Naive B cell (primary cell): ENCODE results near the gene FDPS. TPM values are rescaled to one million over a fixed set of nuclear protein-coding genes. Genes with fewer than 3 reads are reported as not detected.
"Not testable (repeated sequence)": the region's sequence is repeated elsewhere in the genome, so short reads cannot be mapped to it uniquely, and the experiment has no call there.

Source experiments
- ATAC-seq, 2 donors: fragments of 150-1000 bp; cut with Tn5 transposase; 2 replicates each; pipeline ENCODE4 v1.10.0; 2021; ENCODE audit warnings: low read depth in 2 of 2, mild to moderate bottlenecking in 2 of 2, moderate library complexity in 2 of 2
- DNase-seq: peaks from one replicate; pipeline ENCODE4 v3.0.0; 2022
- H3K27ac Mint-ChIP-seq, 6 donors: one replicate each; pipeline ENCODE4 v1.8.0; 2020 to 2022; ENCODE audit warnings: mild to moderate bottlenecking in 6 of 6, mixed read lengths in 6 of 6, moderate library complexity in 5 of 6, inconsistent platforms in 2 of 6
- H3K27me3 Mint-ChIP-seq, 3 donors: one replicate each; pipeline ENCODE4 v1.8.0; 2021 to 2022; ENCODE audit warnings: mixed read lengths in 3 of 3, mild to moderate bottlenecking in 1 of 3
- H3K36me3 Mint-ChIP-seq, 2 donors: one replicate each; pipeline ENCODE4 v1.8.0; 2020 to 2022; ENCODE audit warnings: mixed read lengths in 2 of 2, inconsistent platforms in 1 of 2, mild to moderate bottlenecking in 1 of 2
- H3K4me1 Mint-ChIP-seq, 3 donors: one replicate each; pipeline ENCODE4 v1.8.0; 2020 to 2022; ENCODE audit warnings: mixed read lengths in 3 of 3, inconsistent platforms in 1 of 3, mild to moderate bottlenecking in 1 of 3, moderate library complexity in 1 of 3
- H3K4me3 Mint-ChIP-seq, 8 donors: one replicate each; pipeline ENCODE4 v1.8.0; 2020 to 2022; ENCODE audit warnings: mild to moderate bottlenecking in 8 of 8, mixed read lengths in 8 of 8, moderate library complexity in 8 of 8, inconsistent platforms in 2 of 8
- H3K9me3 Mint-ChIP-seq, 7 donors: one replicate each; pipeline ENCODE4 v1.8.0; 2020 to 2022; ENCODE audit warnings: mixed read lengths in 7 of 7, mild to moderate bottlenecking in 5 of 7, inconsistent platforms in 2 of 7, moderate library complexity in 1 of 7
- polyA plus RNA-seq, 6 donors: library from polyadenylated mRNA; unstranded; fragments of 300-500 nt; fragmentation: Illumina TruSeq; gene quantifications; one replicate each; pipeline ENCODE4 v1.2.3, GENCODE V29; 2021; ENCODE audit warnings: low read depth in 6 of 6

FDPS gene
- polyA plus RNA-seq, 6 donors from 2014 or later: 99.4 to 187 (median 117) TPM

DNA sequence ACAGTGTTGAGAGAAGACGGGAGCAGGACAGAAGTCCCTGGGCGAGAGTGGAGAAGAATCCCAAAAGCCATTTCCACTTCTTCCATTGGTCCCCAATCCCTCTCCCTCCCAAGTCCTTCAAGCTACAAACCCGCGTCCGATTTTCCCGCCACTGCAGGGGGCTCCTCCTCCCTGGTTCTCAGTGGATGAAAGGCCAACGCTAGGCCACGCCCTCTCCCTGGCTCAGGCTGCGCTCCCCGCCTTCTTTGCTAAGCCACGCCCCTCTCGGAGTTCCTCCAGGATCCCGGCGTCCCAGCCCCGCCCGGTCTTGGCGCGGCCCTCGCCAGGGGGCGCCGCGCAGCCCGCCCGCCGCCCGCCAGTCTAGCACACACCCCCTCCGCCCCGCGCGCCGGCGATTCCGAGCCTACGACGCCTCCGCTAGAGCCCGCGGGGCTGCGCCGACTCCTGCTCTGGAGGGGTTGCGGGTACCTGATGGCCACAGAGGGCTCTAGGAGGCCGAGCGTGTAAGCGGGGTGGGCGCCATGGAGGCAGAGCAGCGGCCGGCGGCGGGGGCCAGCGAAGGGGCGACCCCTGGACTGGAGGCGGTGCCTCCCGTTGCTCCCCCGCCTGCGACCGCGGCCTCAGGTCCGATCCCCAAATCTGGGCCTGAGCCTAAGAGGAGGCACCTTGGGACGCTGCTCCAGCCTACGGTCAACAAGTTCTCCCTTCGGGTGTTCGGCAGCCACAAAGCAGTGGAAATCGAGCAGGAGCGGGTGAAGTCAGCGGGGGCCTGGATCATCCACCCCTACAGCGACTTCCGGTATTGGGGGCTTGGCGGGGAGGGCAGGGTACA is 31.4 kb upstream of the FDPS start, which contains the start of gene HCN3:
Gene HCN3, plus strand, starts transcription at position 394 of the 832 bp plus-strand sequence. Its CDS starts 128 bp downstream, at position 522.
- ATAC-seq (peak; percentile 45 to 52), DNase-seq (peak; percentile 83)
- no peaks in the 10 kb centered on the region for H3K27me3 Mint-ChIP-seq
- H3K27ac Mint-ChIP-seq: peak within 1 kb of the TSS in 3 of 6 donors; percentile 18 to 84 (median 37)
- peaks cover 32 to 39% (median 38%) of the 10 kb centered on the region in 3 donors for H3K4me1 Mint-ChIP-seq
- H3K9me3 Mint-ChIP-seq: no peaks in the 10 kb centered on the region
- H3K36me3 Mint-ChIP-seq: no peaks in the 10 kb centered on the region
- H3K4me3 Mint-ChIP-seq: peak within 1 kb of the TSS; percentile 64 to 90 (median 84)

DNA sequence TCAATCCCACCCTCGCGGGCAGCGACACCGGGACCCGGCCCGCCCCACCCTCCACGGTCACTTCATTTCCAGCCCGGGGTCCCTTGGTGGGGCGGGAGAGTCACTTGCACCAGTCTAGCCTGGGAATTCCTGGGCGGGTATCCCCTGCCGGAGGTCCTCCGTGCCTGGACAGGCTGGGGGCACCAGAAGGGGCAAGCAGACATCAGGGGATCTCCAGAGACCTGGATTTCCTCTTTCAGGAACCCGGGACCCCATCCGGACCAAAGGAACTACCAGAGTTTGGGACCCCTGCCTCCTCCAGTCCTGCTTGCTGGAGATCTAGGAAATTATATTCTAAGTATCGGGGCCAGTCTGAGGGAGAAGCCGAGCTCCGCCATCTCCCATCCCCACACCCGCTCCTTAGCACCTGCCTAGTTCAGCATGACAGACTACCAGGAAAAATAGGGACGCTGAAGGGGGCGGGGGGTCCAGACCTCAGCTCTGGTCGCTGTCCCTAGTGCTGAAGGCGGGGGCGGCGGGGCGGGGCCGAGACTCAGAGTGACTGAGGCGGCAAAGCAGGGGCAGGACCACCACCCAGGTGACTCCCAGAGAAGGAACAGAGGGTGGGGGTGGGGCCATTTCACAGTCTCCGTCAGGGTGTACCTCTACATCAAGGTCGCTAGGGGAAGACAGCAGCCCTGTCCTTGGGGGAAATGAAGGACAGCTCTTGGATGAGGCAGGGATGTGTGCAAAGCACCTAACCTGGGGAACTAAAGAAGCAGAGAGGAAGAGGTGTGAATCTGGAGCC is 30.6 kb upstream of the FDPS start:
- Mint-ChIP-seq H3K27ac (peak overlapping the region in 3 of 6 donors; percentile 18 to 64 (median 55)), H3K27me3 (no peaks in the 10 kb centered on the region), H3K4me1 (peaks cover 25 to 31% (median 30%) of the 10 kb centered on the region in 3 donors), H3K9me3 (no peaks in the 10 kb centered on the region), H3K4me3 (peak overlapping the region; percentile 64 to 90 (median 80)), H3K36me3 (no peaks in the 10 kb centered on the region)
- ATAC-seq: peak; percentile 54 to 55
- DNase-seq: peak; percentile 76

DNA sequence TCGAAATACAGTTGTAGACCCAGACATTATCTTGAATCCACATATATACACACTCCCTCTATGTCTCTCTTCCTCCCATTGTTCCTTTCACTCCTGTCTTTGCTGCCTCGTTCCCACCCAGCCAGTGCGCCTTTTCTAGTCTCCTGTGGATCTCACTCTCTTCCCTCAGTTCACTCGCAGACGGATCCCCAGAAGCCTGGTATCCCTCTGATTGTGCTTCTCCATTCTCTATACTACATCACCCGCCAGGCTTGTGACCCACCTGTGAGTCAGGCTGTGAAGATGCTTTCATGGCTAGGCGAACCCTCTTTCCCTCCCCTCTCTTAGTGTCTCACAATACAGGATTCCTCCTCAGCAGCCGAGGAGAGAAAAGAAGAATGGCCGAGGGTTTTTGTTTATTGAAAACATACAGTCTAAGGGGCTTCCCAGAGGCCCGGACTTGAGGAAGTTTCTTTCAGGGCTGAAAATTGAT is 29.9 kb upstream of the FDPS start:
- H3K9me3 Mint-ChIP-seq: no peaks in the 10 kb centered on the region
- no peaks in the 10 kb centered on the region for H3K27me3 Mint-ChIP-seq
- DNase-seq: no peak
- ATAC-seq: no peak
- no peaks in the 10 kb centered on the region for H3K36me3 Mint-ChIP-seq
- H3K4me3 Mint-ChIP-seq: peak overlapping the region in 7 of 8 donors; percentile 17 to 90 (median 77)
- H3K4me1 Mint-ChIP-seq: peaks cover 19 to 26% (median 24%) of the 10 kb centered on the region in 3 donors
- peak overlapping the region in 1 of 6 donors; percentile 48 for H3K27ac Mint-ChIP-seq

DNA sequence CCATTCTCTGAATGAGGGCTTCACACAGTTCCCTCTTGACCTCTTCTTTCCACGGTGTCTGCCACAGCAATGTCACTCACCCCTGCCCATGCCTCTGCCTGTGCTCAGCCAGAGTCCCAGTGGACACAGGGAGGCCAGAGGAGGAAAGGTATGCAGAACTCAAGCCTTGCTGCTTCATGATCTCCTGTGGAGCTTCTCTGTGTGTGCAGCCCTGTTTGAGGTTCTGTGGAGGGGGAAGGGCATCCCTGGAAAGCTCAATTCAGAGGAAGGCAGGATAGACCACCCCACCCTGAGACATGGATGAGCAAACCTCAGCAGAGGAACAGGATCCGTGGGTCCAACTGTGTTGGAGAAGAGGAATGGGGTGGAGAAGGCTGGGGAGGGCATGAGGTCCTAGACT is 29.4 kb upstream of the FDPS start:
- no peaks in the 10 kb centered on the region for H3K9me3 Mint-ChIP-seq
- ATAC-seq (no peak), DNase-seq (no peak)
- peak overlapping the region in 1 of 8 donors; percentile 59 for H3K4me3 Mint-ChIP-seq
- H3K27ac Mint-ChIP-seq: peak overlapping the region in 1 of 6 donors; percentile 40
- peaks cover 18 to 23% (median 22%) of the 10 kb centered on the region in 3 donors for H3K4me1 Mint-ChIP-seq
- no peaks in the 10 kb centered on the region for H3K27me3 Mint-ChIP-seq
- no peaks in the 10 kb centered on the region for H3K36me3 Mint-ChIP-seq

DNA sequence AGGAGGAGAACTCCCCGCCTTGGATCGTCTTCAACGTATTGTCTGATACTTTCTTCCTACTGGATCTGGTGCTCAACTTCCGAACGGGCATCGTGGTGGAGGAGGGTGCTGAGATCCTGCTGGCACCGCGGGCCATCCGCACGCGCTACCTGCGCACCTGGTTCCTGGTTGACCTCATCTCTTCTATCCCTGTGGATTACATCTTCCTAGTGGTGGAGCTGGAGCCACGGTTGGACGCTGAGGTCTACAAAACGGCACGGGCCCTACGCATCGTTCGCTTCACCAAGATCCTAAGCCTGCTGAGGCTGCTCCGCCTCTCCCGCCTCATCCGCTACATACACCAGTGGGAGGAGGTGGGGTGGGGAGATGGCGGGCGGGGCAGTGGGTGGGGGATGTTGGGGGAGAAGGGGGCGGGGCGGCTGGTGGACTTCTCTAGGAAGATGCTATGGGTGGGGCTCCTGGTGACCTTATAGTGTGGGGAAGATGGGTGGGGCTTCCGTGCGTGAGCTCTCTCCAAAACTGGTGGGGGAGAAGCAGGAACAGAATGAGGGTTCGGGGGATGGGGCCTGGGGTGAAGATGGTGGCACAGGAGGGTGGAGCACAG is 26.1 kb upstream of the FDPS start:
- ATAC-seq: no peak
- no peak for DNase-seq
- Mint-ChIP-seq H3K4me3 (no peak overlapping the region), H3K9me3 (no peaks in the 10 kb centered on the region), H3K27me3 (no peaks in the 10 kb centered on the region), H3K27ac (peak overlapping the region in 1 of 6 donors; percentile 85), H3K4me1 (peaks cover 0 to 8% (median 7%) of the 10 kb centered on the region in 3 donors), H3K36me3 (no peaks in the 10 kb centered on the region)

DNA sequence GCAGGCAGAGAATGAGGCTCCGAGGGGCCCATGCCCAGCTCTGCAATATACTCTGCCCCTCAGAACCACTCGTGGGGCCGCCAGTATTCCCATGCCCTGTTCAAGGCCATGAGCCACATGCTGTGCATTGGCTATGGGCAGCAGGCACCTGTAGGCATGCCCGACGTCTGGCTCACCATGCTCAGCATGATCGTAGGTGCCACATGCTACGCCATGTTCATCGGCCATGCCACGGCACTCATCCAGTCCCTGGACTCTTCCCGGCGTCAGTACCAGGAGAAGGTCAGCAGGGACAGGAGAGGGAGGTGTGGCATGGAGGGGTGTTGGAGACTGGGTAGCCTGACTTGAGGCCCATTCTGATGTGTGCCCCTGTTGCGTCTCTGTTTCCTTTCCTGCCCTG is 24.2 kb upstream of the FDPS start:
- Mint-ChIP-seq H3K4me1 (no peaks in the 10 kb centered on the region), H3K4me3 (no peak overlapping the region)

DNA sequence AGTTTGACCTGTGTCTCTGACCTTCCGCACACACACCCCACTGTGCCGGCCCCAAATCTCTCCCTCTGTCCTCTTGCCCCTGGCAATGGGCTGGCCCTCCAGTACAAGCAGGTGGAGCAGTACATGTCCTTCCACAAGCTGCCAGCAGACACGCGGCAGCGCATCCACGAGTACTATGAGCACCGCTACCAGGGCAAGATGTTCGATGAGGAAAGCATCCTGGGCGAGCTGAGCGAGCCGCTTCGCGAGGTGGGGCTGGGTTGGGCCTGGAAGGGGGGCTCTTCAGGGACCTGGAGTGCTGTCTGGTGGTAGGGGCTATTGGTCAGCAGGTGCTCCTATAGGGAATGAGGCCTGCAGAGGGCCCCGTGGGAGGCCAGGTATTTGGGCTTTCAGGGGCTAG is 23.6 kb upstream of the FDPS start:
- Mint-ChIP-seq H3K27me3 (peaks cover 0 to 3% (median 0%) of the 10 kb centered on the region in 3 donors), H3K9me3 (no peaks in the 10 kb centered on the region), H3K36me3 (no peaks in the 10 kb centered on the region), H3K4me3 (peak overlapping the region in 1 of 8 donors; percentile 61), H3K27ac (peak overlapping the region in 1 of 6 donors; percentile 42), H3K4me1 (no peaks in the 10 kb centered on the region)
- no peak for DNase-seq
- no peak for ATAC-seq

More for the DNA sequence above, 24.2 kb upstream of the FDPS start:
- Mint-ChIP-seq H3K27ac (no peak overlapping the region), H3K27me3 (no peaks in the 10 kb centered on the region), H3K36me3 (no peaks in the 10 kb centered on the region), H3K9me3 (no peaks in the 10 kb centered on the region)
- no peak for DNase-seq
- no peak for ATAC-seq

DNA sequence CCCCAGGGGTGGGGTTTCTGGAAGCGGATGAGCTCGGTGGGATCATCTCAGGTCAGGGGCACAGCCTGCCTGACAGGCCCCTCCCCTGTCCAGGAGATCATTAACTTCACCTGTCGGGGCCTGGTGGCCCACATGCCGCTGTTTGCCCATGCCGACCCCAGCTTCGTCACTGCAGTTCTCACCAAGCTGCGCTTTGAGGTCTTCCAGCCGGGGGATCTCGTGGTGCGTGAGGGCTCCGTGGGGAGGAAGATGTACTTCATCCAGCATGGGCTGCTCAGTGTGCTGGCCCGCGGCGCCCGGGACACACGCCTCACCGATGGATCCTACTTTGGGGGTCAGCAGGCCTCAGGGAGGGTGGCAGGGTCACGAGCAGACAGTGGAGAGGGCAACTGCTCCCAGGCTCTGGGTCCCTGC is 23.0 kb upstream of the FDPS start:
- ATAC-seq (no peak), DNase-seq (no peak)
- Mint-ChIP-seq H3K27me3 (peaks cover 0 to 9% (median 0%) of the 10 kb centered on the region in 3 donors), H3K4me1 (no peaks in the 10 kb centered on the region), H3K9me3 (no peaks in the 10 kb centered on the region), H3K27ac (no peak overlapping the region), H3K36me3 (no peaks in the 10 kb centered on the region), H3K4me3 (no peak overlapping the region)

DNA sequence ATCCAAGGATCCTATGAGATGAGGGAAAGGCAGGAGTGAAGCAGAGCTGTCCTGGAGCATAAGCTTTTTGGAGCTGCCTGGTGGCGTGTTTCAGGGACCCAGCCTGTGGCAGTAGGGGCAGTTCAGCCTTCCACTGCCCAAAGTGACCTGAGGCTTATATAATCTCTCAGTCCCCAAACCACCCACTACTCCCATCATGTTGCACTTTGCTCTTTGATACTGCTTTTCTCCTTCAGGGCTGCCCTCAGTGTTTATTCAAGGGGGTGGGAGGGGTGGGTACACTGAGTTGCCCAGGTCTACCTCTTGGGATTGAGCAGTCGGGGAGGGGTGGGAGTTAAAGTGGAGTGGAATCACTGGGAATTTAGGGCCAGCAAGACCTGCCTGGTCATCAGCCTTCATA is 22.1 kb upstream of the FDPS start:
- peaks cover 0 to 13% (median 1%) of the 10 kb centered on the region in 3 donors for H3K27me3 Mint-ChIP-seq
- no peak overlapping the region for H3K4me3 Mint-ChIP-seq
- no peaks in the 10 kb centered on the region for H3K4me1 Mint-ChIP-seq
- ATAC-seq (no peak), DNase-seq (no peak)
- H3K27ac Mint-ChIP-seq: peak overlapping the region in 2 of 6 donors; percentile 5 to 60
- no peaks in the 10 kb centered on the region for H3K36me3 Mint-ChIP-seq
- no peaks in the 10 kb centered on the region for H3K9me3 Mint-ChIP-seq

DNA sequence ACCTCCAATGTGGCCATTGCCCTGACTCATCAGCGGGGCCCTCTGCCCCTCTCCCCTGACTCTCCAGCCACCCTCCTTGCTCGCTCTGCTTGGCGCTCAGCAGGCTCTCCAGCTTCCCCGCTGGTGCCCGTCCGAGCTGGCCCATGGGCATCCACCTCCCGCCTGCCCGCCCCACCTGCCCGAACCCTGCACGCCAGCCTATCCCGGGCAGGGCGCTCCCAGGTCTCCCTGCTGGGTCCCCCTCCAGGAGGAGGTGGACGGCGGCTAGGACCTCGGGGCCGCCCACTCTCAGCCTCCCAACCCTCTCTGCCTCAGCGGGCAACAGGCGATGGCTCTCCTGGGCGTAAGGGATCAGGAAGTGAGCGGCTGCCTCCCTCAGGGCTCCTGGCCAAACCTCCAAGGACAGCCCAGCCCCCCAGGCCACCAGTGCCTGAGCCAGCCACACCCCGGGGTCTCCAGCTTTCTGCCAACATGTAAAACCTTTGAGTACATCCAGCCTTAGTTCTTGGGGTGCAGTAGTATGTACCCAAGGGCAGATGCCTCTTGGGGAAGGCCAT is 20.6 kb upstream of the FDPS start:
- no peak overlapping the region for H3K4me3 Mint-ChIP-seq
- no peak for ATAC-seq
- peaks cover 0 to 18% (median 5%) of the 10 kb centered on the region in 3 donors for H3K27me3 Mint-ChIP-seq
- H3K36me3 Mint-ChIP-seq: no peaks in the 10 kb centered on the region
- DNase-seq: no peak
- no peaks in the 10 kb centered on the region for H3K4me1 Mint-ChIP-seq
- no peaks in the 10 kb centered on the region for H3K9me3 Mint-ChIP-seq
- no peak overlapping the region for H3K27ac Mint-ChIP-seq

DNA sequence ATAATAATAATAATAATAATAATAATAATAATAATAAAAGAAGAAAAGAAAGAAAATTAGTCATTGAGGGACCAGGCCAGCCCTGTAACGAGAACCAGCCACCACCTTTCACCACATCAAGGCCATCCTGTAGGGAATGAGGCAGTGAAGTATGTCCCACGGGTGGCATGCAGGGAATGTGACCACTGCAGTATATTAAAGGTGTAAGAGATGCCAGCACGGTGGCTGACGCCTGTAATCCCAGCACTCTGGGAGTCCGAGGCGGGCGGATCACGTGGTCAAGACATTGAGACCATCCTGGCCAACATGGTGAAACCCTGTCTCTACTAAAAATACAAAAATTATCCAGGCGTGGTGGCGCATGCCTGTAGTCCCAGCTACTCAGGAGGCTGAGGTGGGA is 17.7 kb upstream of the FDPS start:
- H3K4me1 Mint-ChIP-seq, ATAC-seq, H3K4me3 Mint-ChIP-seq, DNase-seq, H3K9me3 Mint-ChIP-seq, H3K27ac Mint-ChIP-seq, H3K36me3 Mint-ChIP-seq: not testable (repeated sequence)
- H3K27me3 Mint-ChIP-seq: peaks cover 17 to 37% (median 28%) of the 10 kb centered on the region in 3 donors

DNA sequence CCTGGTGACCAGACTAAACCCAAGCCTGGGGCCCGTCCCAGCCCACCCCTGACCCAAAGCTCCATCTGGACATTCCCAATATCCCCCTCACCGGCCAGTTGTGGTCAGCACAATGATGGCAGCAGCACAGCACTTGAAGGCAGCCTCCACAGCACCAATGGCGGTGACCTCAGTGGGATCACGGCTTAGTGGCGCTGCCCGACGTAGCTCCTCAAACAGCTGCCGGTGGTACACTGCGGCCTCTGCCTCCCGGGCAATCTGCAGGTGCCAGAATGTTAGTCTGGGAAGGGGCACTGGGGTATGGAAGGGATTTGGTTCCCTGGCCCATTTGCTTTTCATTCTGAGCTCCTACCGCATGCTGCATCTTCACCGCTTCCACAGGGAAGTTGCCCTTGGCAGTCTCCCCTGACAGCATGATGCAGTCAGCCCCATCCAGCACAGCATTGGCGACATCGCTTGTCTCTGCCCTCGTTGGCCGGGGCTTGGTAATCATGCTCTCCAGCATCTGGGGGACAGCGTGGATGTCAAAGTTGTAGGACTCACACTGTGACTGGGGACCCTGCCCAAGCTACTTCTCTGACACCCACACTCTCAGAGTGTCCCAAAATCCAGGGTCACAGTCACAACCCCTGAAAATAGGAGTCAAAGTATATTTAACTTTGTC is 15.4 kb upstream of the FDPS start:
- Mint-ChIP-seq H3K4me3 (no peak overlapping the region), H3K27me3 (peaks cover 35 to 59% (median 48%) of the 10 kb centered on the region in 3 donors), H3K4me1 (peaks cover 0 to 12% (median 12%) of the 10 kb centered on the region in 3 donors), H3K9me3 (peaks cover 0 to 3% (median 0%) of the 10 kb centered on the region in 7 donors), H3K36me3 (no peaks in the 10 kb centered on the region), H3K27ac (peak overlapping the region in 1 of 6 donors; percentile 71)
- no peak for DNase-seq
- ATAC-seq: no peak
